HepG2 (cell line): Measurements from ENCODE around the gene ZFHX3. TPM values are rescaled to one million over a fixed set of nuclear protein-coding genes. Genes with fewer than 3 reads are reported as not detected.

ENCODE experiments used
- AGO1 ChIP-seq: fragments of 200-400 bp; formaldehyde crosslinking; IDR thresholded peaks from 2 replicates; pipeline ENCODE4 v1.6.1; 2017; ENCODE audit warnings: mild to moderate bottlenecking, low read depth, low read length, moderate library complexity; ENCODE audit not compliant: poor library complexity, severe bottlenecking
- ERF ChIP-seq: IDR thresholded peaks from 2 replicates; pipeline ENCODE4 v1.6.1; 2018; ENCODE audit warnings: missing biosample characterization, missing genetic modification reagents
- ETV6 ChIP-seq: sonication (generic); formaldehyde crosslinking; conservative IDR thresholded peaks from 2 replicates; pipeline ENCODE4 v1.4.0; 2020; ENCODE audit warnings: missing genetic modification reagents
- HNF4G ChIP-seq, 2 experiments: sonication (generic) in 1 of 2; formaldehyde crosslinking in 1 of 2; IDR thresholded peaks; 2 replicates each; pipeline versions ENCODE4 v1.4.0 to v1.6.1; 2011 to 2020; ENCODE audit warnings: borderline replicate concordance in 2 of 2, low read depth in 2 of 2, mild to moderate bottlenecking in 2 of 2, low read length in 1 of 2, missing genetic modification reagents in 1 of 2, moderate library complexity in 1 of 2
- KLF15 ChIP-seq: sonication (generic); formaldehyde crosslinking; IDR thresholded peaks from 2 replicates; pipeline ENCODE4 v1.8.1; 2023; ENCODE audit warnings: borderline replicate concordance, mild to moderate bottlenecking, inconsistent platforms, missing genetic modification reagents, mixed read lengths
- MED13 ChIP-seq: sonication (generic); formaldehyde crosslinking; IDR thresholded peaks from 2 replicates; pipeline ENCODE4 v1.5.0; 2020; ENCODE audit warnings: missing genetic modification reagents
- MTA1 ChIP-seq: sonication (generic); formaldehyde crosslinking; IDR thresholded peaks from 2 replicates; pipeline ENCODE4 v1.4.0; 2020; ENCODE audit warnings: missing genetic modification reagents, mild to moderate bottlenecking, borderline replicate concordance
- NPAS2 ChIP-seq: sonication (generic); formaldehyde crosslinking; IDR thresholded peaks from 2 replicates; pipeline ENCODE4 v1.8.0; 2022; ENCODE audit warnings: mild to moderate bottlenecking, missing genetic modification reagents, borderline replicate concordance
- RAD21 ChIP-seq: fragments of 450-650 bp; formaldehyde crosslinking; IDR thresholded peaks from 2 replicates; pipeline ENCODE4 v1.5.0; 2020; ENCODE audit warnings: mild to moderate bottlenecking
- RARA ChIP-seq: IDR thresholded peaks from 2 replicates; pipeline ENCODE4 v1.6.1; 2016; ENCODE audit warnings: missing genetic modification reagents, missing compliant biosample characterization
- RXRB ChIP-seq: IDR thresholded peaks from 2 replicates; pipeline ENCODE4 v1.6.1; 2016; ENCODE audit warnings: borderline replicate concordance, missing genetic modification reagents, missing compliant biosample characterization
- SAP130 ChIP-seq: IDR thresholded peaks from 2 replicates; pipeline ENCODE4 v1.6.1; 2016; ENCODE audit warnings: low read depth
- SNAPC2 ChIP-seq: sonication (generic); formaldehyde crosslinking; IDR thresholded peaks from 2 replicates; pipeline ENCODE4 v1.8.1; 2022; ENCODE audit warnings: mild to moderate bottlenecking, missing genetic modification reagents
- TARDBP ChIP-seq: sonication (generic); formaldehyde crosslinking; IDR thresholded peaks from 2 replicates; pipeline ENCODE4 v1.8.0; 2022; ENCODE audit warnings: mild to moderate bottlenecking, missing genetic modification reagents
- TEAD2 ChIP-seq: sonication (generic); formaldehyde crosslinking; IDR thresholded peaks from 2 replicates; pipeline ENCODE4 v1.9.0; 2021; ENCODE audit warnings: missing genetic modification reagents
- ZNF10 ChIP-seq: sonication (generic); formaldehyde crosslinking; IDR thresholded peaks from 2 replicates; pipeline ENCODE4 v1.4.0; 2020; ENCODE audit warnings: mild to moderate bottlenecking, low read depth, missing genetic modification reagents, borderline replicate concordance
- ZNF225 ChIP-seq: sonication (generic); formaldehyde crosslinking; IDR thresholded peaks from 2 replicates; pipeline ENCODE4 v1.4.0; 2020; ENCODE audit warnings: mild to moderate bottlenecking, missing genetic modification reagents
- ZNF326 ChIP-seq: sonication (generic); formaldehyde crosslinking; IDR thresholded peaks from 2 replicates; pipeline ENCODE4 v1.4.0; 2020; ENCODE audit warnings: missing genetic modification reagents, borderline replicate concordance
- ZNF556 ChIP-seq: sonication (generic); formaldehyde crosslinking; IDR thresholded peaks from 2 replicates; pipeline ENCODE4 v1.4.0; 2020; ENCODE audit warnings: mild to moderate bottlenecking, missing genetic modification reagents, borderline replicate concordance
- ZNF749 ChIP-seq: sonication (generic); formaldehyde crosslinking; IDR thresholded peaks from 2 replicates; pipeline ENCODE4 v1.8.0; 2022; ENCODE audit warnings: mild to moderate bottlenecking, missing genetic modification reagents, moderate library complexity, borderline replicate concordance
- ZSCAN21 ChIP-seq: sonication (generic); formaldehyde crosslinking; IDR thresholded peaks from 2 replicates; pipeline ENCODE4 v1.8.0; 2022; ENCODE audit warnings: mild to moderate bottlenecking, missing genetic modification reagents, moderate library complexity, borderline replicate concordance
- polyA plus RNA-seq, 8 experiments: library from polyadenylated mRNA; depleted of rRNA in 3 of 8; stranded (reverse) in 7 of 8; unstranded in 1 of 8; fragments of >200 nt; fragmentation: Illumina TruSeq in 4 of 8; extraction: Trizol in 4 of 8; gene quantifications; 2 replicates each; pipeline versions ENCODE4 v1.2.1 to v1.2.3, GENCODE V29; 2011 to 2016; ENCODE audit warnings: low read depth in 4 of 8, missing spikeins in 1 of 8, mixed read lengths in 1 of 8; ENCODE audit not compliant: insufficient read depth in 1 of 8
- total RNA-seq, 5 experiments: library from RNA; depleted of rRNA; stranded (reverse); fragments of >200 nt; fragmentation: Illumina TruSeq; extraction: Trizol; gene quantifications; 2 replicates each; pipeline ENCODE4 v1.2.3, GENCODE V29; 2016; ENCODE audit warnings: low read depth in 1 of 5
- TF ChIP-seq, protein P1 (sequence below): sonication (generic); formaldehyde crosslinking; conservative IDR thresholded peaks from 2 replicates; pipeline ENCODE4 v1.8.0; 2022; ENCODE audit warnings: low read depth, missing genetic modification reagents
- TF ChIP-seq, protein P2 (sequence below): sonication (generic); formaldehyde crosslinking; IDR thresholded peaks from 2 replicates; pipeline ENCODE4 v1.4.0; 2020; ENCODE audit warnings: missing genetic modification reagents, low read depth, mild to moderate bottlenecking, borderline replicate concordance
- TF ChIP-seq, protein P3 (sequence below): sonication (generic); formaldehyde crosslinking; IDR thresholded peaks from 2 replicates; pipeline ENCODE4 v1.4.0; 2020; ENCODE audit warnings: missing genetic modification reagents, borderline replicate concordance

ZFHX3 gene
- total and polyA plus RNA-seq, 2 of the 13 experiments (the other 11 are each of a cell fraction or from before 2014, with no cell fraction given) = 5.0 to 6.0 TPM

DNA sequence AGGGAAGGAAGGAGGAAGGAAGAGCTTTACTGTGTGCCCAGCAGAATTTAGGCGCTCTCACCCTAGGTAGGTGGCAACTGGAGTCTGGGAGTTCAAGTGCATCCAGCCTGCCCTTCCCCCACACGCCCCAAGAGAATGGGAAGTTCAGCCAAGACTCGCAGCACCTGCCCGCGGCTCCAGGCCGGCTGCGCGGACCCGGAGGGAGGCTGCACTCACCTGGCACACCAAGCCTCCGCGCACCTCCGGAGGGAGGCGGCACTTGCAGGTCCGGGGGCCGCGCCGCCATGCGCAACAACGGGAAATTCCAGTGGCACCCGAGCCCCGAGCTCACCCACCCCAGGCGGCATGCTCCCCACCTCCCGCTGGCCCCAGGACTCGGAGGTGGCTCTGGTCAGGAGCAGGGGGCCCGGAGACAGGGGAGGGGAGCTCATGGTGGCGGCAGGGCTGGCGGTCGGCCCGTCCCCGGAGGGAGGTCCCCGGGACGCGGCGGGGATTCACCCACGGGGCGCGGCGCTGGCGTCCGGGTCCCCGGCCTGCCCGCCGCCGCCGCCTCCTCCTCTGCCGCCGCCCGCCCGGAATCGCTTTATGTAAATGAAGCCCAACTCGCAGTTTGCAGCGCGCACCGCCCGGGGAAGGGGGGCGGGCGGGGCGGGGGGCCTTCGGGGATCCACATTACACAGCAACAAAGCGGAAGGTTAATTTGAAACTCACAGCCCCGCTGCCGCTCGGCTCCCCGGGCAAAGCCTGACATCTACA, at the start of gene ZFHX3 (continued):
- 0 out of 2 replicates have a peak, but pooled peaks have one; percentile 10 for TF ChIP-seq HNF4G (IDR thresholded peaks at IDR 0.05; ENCODE audit: borderline replicate concordance, low read depth, low read length)
- peak; percentile 50; the same call in 1 of the 2 replicates for TF ChIP-seq HNF4G (CRISPR knock-in tag; IDR thresholded peaks at IDR 0.05; ENCODE audit: borderline replicate concordance, low read depth)
- no peak for TF ChIP-seq ZNF326 (CRISPR knock-in tag)
- TF ChIP-seq, protein P1, sequence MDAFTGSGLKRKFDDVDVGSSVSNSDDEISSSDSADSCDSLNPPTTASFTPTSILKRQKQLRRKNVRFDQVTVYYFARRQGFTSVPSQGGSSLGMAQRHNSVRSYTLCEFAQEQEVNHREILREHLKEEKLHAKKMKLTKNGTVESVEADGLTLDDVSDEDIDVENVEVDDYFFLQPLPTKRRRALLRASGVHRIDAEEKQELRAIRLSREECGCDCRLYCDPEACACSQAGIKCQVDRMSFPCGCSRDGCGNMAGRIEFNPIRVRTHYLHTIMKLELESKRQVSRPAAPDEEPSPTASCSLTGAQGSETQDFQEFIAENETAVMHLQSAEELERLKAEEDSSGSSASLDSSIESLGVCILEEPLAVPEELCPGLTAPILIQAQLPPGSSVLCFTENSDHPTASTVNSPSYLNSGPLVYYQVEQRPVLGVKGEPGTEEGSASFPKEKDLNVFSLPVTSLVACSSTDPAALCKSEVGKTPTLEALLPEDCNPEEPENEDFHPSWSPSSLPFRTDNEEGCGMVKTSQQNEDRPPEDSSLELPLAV = 0 out of 2 replicates have a peak, but pooled peaks have one; percentile 40
- TF ChIP-seq, protein P2, sequence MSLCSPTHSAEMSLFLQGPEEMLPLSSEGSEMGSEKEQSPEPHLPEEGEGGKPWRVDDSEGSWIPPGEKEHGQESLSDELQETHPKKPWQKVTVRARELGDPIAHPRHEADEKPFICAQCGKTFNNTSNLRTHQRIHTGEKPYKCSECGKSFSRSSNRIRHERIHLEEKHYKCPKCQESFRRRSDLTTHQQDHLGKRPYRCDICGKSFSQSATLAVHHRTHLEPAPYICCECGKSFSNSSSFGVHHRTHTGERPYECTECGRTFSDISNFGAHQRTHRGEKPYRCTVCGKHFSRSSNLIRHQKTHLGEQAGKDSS = peak; percentile 54; the same call in 1 of the 2 replicates
- TF ChIP-seq ZNF225 = peak; percentile 82; the same call in 1 of the 2 replicates
- TF ChIP-seq RAD21 (CRISPR knock-in tag) = peak; percentile 47
- TF ChIP-seq ZSCAN21 = peak; percentile 52; the same call in 1 of the 2 replicates
- peak; percentile 82; the same call in 1 of the 2 replicates for TF ChIP-seq MTA1
- peak; percentile 68 for TF ChIP-seq SAP130
- TF ChIP-seq ZNF556 = peak; percentile 79; the same call in 1 of the 2 replicates
- no peak for TF ChIP-seq MED13 (CRISPR knock-in tag)
- peak; percentile 72 for TF ChIP-seq RARA (CRISPR knock-in tag)
- no peak for TF ChIP-seq TEAD2 (CRISPR knock-in tag)
- 0 out of 2 replicates have a peak, but pooled peaks have one; percentile 25 for TF ChIP-seq TARDBP (CRISPR knock-in tag)
- 0 out of 2 replicates have a peak, but pooled peaks have one; percentile 69 for TF ChIP-seq ZNF749 (CRISPR knock-in tag)
- TF ChIP-seq NPAS2 = no peak
- TF ChIP-seq SNAPC2 (CRISPR knock-in tag) = no peak
- TF ChIP-seq AGO1 = no peak
- peak; percentile 65 for TF ChIP-seq ERF (CRISPR knock-in tag)
- TF ChIP-seq KLF15 (CRISPR knock-in tag) = no peak
- TF ChIP-seq ETV6 (CRISPR knock-in tag) = no peak; the same call in 1 of the 2 replicates
- peak; percentile 42 for TF ChIP-seq RXRB (CRISPR knock-in tag)
- TF ChIP-seq, protein P3, sequence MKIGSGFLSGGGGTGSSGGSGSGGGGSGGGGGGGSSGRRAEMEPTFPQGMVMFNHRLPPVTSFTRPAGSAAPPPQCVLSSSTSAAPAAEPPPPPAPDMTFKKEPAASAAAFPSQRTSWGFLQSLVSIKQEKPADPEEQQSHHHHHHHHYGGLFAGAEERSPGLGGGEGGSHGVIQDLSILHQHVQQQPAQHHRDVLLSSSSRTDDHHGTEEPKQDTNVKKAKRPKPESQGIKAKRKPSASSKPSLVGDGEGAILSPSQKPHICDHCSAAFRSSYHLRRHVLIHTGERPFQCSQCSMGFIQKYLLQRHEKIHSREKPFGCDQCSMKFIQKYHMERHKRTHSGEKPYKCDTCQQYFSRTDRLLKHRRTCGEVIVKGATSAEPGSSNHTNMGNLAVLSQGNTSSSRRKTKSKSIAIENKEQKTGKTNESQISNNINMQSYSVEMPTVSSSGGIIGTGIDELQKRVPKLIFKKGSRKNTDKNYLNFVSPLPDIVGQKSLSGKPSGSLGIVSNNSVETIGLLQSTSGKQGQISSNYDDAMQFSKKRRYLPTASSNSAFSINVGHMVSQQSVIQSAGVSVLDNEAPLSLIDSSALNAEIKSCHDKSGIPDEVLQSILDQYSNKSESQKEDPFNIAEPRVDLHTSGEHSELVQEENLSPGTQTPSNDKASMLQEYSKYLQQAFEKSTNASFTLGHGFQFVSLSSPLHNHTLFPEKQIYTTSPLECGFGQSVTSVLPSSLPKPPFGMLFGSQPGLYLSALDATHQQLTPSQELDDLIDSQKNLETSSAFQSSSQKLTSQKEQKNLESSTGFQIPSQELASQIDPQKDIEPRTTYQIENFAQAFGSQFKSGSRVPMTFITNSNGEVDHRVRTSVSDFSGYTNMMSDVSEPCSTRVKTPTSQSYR = peak; percentile 97
- TF ChIP-seq ZNF10 (CRISPR knock-in tag) = no peak
